GM19240 (cell line): ENCODE measurements around the gene FOXO3.

Experiments used
- DNase-seq: peaks from one replicate; pipeline ENCODE4 v3.0.0; 2011; ENCODE audit warnings: low spot score; ENCODE audit not compliant: insufficient read length

FOXO3 gene

DNA sequence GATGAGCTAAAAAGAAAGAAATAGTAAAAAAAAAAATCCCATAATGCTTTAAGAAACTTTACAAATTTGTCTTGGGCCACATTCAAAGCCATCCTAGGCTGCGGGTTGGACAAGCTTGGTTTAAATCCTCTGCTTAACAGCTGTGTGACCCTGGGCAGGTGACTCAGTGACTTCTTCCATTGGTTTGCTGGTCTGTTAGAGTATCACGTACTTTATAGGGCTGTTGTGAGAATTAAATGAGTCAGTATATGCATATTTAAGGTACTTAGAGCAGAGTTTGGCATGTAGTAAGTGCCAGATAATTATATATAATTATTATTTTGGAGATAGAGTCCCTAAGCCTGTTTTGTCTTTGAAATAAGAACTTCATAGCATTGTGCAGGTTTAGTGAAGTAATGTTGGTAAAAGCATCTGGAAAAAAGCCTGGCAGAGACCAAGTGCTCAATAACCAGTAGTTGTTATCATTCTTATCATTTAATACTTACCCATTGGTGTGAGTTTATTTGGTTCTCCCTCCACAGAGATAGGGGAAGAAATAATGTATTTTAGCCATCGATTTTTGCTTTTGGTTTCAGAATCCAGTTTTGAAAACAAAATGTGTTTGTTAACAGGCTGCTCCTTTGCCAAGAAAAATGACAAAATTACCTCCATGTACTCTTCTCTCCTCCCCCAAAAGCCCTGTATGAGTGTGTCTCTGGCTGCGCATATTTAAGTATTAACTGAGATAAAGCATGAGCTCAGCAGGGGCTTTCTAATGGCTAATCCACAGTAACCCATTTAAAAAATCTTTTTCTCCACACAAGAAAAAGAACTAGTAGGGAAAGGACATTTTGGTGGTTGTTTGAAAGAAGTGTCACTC is 67.2 kb downstream of the FOXO3 start:
- DNase-seq, result no peak

DNA sequence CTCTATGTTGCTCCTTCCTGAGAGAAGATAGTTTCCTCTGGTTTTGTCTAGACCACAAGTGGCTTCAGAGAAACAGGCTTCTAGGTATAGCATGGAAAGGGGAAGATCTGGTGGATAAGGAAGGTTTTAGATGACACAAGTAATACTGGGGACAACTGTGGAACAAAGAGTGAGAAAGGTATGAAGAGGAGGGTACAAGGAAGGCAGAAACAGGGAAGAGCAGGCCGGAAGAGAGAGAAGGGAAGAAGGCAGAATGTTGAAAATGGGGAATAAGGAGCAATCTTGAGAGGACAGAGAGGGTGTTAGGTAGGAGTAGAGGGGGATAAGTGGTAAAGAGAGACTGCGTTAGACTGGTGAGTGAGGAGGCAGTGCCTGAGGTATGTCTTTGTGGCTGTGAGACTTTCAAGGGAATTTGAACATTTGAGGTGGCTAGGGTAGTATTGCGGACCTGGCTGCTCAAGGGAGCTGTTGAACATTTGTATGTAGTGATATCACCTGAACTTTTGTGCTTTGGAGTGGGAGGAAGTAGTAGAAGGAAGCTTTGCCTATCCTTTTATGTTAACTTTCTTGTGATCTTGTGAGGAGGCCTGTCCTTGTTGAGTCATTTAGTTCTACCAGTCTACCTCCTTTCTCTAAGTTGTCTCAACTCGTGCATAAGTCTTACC is 69.5 kb downstream of the FOXO3 start:
- DNase-seq, result no peak

DNA sequence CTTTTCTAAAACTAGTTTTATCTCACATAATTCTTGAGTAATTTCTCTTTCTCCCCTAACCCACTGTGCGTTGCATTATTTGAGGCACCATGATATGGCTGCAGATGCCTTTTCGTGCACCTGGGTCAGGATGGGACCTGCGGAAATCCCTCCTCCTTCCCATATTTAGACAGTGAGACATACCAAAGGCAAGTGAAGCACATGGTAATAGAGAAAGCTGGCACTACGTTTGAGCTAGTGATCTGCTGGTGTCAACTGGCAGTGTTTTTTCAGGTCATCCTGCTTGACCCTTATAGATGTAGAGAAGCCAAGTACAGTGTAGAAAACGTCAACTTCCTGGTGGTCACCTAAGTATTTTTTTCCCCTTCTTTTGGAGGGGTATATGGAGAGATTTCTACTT is 71.7 kb downstream of the FOXO3 start:
- no peak for DNase-seq

DNA sequence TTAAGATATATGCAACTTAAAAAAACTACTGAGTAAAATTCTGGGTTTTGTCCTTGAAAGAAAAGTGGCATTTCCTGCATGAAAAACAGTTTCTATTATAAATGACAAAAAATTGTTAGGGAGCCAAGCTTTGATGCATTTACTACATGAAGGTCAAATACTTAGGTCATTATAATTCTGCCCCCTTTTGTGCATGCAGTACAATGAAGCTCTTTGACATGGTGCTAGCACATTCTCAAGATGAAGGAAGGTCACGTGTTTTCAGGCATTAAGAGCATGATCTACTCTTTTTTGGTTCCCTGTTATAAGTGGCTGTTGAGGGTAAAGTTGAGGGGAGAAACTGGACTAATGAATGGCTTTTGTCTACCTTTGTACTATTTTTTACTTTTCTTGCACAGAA is 72.7 kb downstream of the FOXO3 start:
- no peak for DNase-seq

DNA sequence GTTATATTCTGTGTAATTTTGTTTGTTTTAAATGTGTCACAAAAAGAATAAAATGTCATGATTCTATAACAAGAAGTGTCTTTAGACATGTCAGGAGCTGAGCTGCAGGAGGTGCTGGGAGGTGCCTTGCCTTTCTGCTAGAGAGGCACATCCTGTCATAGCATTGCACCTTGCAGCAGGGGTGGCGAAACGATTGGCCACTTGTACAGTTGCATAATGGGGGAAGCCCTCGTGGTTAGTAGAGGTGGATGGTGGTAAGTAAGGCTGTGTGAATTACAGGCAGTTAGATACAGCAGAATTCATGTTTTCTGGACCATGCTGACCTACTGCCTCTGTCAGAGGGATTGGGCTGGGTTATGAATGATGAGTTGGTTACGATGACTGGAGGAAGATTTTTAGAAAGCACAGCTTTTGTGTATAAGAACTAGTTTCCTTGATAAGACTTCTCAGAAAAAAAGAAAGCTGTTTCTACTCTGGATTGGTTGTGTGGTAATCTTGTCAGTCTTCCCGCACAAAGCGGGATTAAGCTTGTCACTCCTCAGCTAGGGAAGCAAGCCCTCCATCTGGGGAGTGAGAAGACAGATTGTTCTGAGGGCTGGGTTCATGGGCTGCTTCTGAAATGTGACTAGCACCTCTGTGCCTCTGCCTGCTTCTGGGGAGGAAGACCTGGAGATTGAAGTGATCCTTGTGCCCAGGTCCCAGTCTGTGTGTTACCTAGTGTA is 74.9 kb downstream of the FOXO3 start:
- DNase-seq, result no peak

DNA sequence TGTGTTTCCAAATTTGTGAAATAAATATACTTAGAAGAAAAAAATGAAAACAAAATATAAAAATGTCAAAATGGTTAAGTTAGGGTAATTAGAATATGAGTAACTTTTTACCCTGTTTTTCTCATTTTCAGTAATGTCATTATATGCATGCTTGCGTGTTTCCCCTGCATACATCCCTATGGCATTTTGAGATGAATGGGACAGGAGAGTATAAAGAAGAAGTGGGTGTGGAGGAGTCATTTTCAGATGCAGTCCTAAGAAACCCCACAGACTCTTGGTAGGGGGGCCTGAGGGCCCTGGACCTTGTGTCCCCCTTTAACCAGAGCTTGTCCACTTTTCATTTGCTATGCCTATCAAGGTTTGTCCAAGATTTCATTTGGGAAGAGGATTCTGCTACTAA is 77.2 kb downstream of the FOXO3 start:
- DNase-seq, result no peak

DNA sequence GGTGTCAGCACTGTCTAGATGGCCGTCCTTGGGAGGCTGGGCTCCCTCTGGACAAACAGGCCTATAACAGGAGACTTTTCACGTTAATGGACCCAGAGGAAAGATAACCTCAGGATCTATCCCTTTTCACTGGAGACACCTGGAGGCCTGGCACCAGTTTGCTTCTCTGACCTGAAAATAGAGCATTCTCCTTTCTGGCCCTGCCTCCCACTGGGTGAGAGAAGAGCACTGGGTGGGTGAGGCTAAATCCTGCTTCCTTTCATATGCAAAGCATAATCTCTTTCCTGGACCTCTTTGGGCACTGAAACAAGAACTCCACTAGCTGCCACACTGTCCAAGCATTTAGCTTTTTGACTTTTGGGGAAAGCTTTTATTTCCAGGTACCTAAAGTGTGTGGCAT is 78.3 kb downstream of the FOXO3 start:
- no peak for DNase-seq

DNA sequence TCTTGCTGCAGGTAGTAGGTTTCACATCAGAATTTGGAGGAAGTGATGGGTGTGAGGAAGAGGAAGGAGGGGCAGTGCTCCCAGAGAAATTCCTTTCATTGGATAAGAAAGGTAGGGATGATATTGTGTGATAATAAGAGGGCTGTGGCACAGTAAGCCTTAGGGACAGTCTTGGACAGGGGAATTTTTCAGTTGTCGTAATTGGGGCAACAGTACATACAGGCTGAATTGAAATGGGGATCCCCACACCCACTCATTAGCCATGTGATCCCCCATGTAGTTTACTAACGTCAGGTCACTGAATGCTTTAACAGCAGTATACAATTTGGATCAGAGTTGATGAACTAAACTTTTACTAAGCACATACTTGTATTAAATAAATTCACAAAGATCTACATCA is 79.4 kb downstream of the FOXO3 start:
- DNase-seq, result no peak

DNA sequence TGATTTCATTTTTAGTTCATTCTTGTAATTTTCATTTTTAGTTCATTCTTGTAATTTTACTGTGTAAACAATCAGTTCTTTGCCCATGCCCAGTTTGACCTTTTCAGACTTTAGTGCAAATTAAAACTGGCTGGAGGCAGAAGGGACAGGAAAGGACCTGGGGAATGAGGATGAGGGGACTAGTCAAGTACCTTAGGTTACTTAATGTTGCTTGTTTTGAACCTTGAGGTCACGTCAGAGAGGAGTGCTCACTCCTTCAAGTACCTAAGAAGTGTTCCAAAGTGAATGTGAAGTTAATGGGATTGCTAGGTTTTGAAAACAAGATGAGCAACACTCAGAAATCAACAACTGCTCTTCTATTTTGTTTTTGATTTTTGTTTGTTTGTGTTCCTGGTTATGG is 82.5 kb downstream of the FOXO3 start:
- DNase-seq, result no peak

DNA sequence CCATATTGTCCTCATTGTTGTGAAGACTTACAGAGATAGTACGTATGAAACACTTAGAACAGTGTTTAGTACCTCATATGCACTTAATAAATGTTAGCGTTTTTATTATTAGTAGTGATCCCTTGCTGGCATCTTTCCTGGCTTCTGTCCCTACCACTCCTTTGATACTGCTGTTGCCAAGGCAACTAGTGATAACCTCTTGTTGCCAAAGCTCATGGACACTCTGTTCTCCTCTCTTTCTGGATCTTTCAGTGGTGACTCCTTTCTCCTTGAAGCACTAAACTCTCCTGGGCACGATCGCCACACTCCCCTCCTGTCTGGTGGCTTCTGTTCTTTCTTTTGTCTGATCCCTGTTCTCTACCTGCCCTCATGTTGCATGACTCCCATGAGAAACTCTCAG is 83.5 kb downstream of the FOXO3 start:
- DNase-seq, result no peak

DNA sequence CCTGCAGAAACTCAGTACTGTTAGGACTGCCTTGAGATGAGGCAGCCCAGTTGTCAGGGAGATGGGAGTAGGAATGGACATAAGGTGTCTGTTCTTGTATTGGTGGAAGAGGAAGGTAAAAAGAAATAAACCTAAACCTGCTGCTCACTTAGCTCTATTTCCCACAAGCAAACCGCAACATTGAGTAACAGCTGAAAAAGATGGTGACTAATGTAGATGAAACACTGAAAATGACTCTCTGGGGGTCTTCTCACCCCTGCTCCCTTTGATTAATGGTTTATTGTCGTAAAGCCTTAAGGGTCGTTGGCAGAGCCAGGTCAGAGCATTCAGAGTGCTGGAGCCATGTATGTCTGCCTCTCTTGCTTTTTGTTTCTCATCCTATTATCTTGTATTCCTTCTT is 87.5 kb downstream of the FOXO3 start:
- DNase-seq, result no peak

DNA sequence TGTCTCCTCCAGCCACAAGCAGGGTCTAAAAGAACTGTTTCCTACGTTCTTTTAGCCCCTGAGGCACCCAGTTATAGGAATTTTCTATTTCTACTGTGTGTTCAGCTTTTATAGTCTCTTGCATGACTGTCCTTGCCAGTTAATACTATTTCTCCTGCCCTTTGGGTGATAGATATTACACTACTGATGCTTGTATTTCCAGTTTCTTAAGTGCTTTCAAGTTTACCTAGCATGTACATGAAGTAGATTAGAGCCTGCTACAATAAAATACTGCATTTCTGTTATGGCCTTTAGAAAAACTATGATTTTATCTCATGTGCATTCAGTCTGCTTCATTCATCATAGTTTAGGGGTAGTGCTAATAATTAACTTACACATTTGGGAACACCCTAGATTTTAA is 89.6 kb downstream of the FOXO3 start:
- DNase-seq, result no peak

DNA sequence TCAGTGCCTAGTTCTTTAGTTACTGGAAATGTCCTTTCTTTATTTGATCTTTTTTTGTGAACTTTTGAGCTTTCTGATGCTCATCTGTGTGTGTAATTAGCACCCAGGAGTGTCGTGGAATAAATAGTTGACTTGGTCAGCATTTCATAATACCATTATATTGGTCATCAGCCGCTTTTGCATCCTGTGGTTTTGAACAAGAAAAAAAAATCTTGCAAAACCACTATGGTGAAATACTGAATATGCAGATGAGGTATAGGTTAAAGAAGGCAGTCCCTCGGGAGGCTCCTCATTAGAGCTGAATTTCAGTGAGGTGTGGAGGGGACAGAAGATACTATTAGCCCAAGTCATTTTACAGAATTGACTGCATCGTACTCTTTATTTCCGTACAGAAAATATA is 90.1 kb downstream of the FOXO3 start:
- no peak for DNase-seq

DNA sequence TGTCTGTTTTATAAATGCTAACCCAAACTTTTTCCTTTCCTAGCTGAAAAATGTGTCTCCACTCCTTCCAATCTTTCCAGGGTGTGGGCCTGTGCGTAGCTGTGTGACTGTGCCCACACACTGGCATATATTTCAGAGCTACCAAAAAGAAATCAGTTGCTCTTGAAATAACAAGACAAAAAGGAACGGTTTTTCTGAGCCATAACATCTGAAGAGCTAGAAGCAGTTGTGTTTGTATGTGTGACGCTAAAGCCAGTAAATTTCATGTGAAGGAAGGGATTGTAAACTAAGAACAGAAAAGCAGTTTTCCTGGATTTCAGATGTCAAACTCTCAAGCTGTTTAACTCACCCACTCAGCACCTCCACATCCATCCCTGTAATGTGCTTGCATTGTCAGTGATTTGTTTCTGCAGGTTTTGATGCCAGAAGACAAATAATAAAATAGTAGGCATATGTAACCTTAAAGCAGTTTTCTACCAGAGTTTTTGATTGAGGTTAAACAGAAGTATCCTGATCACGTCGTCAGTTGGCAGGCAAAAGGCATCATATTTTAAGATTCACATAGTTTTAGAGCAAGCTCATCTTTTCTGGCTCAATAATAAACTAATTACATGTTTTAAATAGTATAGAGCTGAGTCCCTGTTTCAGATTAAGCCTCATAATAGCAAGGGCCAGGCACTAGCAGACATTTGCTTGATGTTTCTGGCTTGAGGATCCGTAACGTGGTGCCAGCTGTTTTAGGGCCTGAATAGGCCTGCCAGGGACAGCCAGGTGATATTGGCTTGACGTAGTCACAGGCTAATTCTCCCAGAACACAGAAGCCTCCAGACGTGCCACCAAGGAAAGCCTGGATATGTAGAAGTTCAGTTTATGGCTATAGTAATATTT is 90.9 kb downstream of the FOXO3 start:
- DNase-seq, result no peak

DNA sequence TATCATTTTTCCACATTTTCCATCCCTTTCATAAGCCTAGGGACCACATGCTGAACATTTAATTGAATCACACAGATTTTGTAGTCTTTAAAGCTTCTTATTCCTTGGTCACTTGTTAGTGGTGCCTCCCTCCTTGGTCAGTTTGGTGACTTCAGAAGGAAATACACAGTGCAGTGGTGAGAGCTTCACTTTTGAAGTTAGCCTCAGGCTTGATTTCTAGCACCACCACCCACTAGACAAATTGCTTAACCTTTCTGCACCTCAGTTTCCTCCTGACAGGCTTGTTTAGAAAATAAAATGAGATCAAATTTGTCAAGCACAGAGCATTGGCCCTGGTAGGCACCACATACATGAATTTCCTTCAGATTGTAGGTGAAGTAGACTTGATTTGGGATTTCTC is 91.7 kb downstream of the FOXO3 start:
- no peak for DNase-seq

DNA sequence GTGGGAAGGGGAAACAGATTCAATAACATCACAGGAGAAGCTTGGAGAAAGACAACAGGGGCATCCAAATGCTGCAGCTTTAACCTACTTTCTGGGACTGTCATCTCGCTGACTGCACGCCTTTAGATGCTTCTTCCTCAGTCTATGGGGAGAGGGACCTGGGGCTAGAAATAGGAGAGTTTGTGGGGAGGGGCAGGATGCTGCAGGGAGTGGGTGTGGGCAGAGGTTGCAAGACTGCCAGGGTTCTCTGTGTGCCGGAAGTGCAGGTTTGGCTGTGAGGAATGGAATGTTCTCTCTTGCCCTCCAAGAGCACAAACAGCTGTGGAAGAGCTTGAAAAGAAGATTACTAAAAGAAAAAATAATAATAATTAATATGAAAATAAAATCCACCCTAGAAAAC is 93.2 kb downstream of the FOXO3 start:
- no peak for DNase-seq

DNA sequence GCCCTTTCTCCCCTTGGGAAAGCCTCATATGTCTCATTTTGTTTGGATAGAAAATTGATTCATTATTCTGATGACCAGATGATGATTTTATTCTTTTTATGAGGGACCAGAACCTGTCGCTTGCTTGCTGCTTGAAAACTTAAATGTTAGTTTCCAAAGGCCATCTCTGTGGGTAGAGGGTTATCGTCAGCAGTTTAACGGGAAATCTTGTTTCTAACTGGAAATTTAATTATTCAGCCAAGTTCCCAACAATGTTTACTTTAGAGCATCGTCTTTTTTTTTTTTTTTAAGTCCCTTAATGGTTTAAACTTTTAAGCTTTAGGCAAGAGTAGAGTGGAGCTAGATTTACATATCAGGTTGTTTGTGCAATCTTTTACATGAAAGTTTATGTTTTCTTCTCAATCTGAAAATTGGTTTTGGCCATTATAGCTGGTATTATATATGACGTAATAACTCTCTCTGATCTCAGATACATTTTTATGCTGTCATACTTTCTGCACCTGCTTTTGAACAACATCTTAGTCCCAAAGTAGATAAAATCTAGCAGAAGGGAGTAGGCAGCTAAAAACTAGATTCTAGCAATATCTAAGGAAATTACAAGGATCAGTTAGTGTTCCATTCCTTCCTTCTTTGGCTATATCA is 93.9 kb downstream of the FOXO3 start:
- no peak for DNase-seq

DNA sequence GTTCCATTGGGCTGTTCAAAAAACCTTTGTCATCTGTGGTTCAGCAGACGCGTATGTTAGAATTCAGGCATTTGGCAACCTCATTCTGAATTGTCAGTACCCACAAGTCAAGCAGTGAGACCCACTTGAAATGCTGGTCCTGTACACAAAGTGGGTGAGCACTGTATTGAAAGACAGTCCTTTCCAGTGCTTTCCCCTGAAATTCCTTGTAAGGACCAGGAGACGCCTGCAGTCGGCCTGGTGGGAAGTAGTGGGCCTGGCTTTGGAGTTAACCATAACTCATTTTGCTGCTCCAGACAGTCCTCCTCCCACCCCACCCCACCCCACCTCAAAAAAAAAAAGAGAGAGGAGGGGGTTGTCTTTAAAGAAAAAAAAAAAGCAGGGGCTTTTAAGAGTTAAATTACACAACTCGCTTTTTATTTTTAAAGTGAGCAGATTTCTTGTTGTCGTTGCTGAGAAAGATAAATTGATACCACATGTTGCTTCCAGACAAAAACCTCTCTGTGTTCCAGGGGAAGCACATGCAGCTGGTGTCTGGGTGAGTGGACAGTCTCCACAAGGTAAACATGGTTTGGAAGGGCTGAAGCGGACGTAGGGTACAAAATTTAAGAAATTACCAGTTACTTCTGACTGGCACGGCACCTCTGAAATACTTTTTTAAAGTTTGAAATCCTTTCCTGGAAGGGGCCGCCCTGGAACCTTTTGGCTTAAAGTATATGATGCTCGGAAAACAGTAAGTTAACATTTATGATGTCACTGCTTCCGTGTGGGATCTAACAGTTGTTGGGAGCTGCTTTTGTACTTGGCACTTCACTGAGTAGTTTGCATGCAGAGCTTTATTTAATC is 95.3 kb downstream of the FOXO3 start:
- DNase-seq, result no peak

DNA sequence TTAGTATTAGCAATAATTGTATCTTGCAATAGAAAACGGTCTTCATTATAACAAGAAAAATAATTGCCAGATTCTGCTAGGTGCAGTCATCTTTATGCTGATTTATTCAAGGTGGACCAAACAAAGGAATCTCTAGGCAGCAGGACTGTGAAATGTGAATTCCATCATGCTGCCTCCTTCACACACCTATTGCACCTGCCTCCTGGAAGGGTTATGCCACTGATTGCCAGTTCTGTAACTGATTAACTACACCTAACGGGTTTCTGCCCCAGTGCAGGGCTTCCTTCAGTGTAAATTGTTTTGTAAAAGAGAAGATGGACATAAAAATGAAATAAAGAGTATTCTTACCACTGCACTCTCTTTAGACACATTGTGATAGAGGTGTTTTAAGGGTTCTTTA is 96.1 kb downstream of the FOXO3 start:
- no peak for DNase-seq

DNA sequence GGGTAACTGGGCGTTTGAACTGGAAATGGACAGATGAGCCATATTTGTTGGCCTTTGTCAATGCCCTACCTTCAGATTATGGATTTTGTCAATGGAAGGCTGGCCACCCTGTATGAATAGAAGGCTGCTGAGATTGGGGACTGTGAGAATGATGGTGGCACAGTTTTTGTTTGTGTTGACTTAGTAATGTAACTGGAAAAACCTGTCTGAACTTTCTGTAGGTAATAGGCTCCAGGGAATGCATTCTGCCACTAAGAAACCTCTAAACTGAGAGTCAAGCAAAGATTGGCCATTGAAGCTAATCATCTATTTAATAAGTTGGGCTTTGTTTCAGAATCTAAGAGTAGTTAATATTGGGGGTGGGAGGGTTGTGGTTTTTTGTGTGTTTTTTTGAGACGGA is 97.5 kb downstream of the FOXO3 start:
- no peak for DNase-seq
